Stimulated activated naive CD8-positive, alpha-beta T cell treated with anti-CD3 and anti-CD28 coated beads, Interleukin-15, amount 100 ng/mL, for 72 hours (primary cell): ENCODE results near the gene MAGEB1.

Experiments used
- ATAC-seq: fragments of 150-1000 bp; cut with Tn5 transposase; 2 replicates; pipeline ENCODE4 v1.10.0; 2021; ENCODE audit warnings: mild to moderate bottlenecking, moderate library complexity
- DNase-seq, 2 donors: peaks; one replicate each; pipeline ENCODE4 v3.0.0; 2021 to 2022
- H3K27ac Mint-ChIP-seq, 2 donors: one replicate each; pipeline ENCODE4 v1.8.0; 2022; ENCODE audit warnings: mild to moderate bottlenecking in 2 of 2, mixed read lengths in 2 of 2, moderate library complexity in 2 of 2
- H3K27me3 Mint-ChIP-seq: one replicate; pipeline ENCODE4 v1.8.0; 2022; ENCODE audit warnings: mixed read lengths
- H3K4me1 Mint-ChIP-seq: one replicate; pipeline ENCODE4 v1.8.0; 2022; ENCODE audit warnings: mild to moderate bottlenecking, mixed read lengths
- H3K4me3 Mint-ChIP-seq, 2 donors: one replicate each; pipeline ENCODE4 v1.8.0; 2022; ENCODE audit warnings: mild to moderate bottlenecking in 2 of 2, mixed read lengths in 2 of 2, moderate library complexity in 1 of 2
- H3K9me3 Mint-ChIP-seq, 2 donors: one replicate each; pipeline ENCODE4 v1.8.0; 2022; ENCODE audit warnings: mixed read lengths in 2 of 2

Gene MAGEB1

GRCh38 chrX:30275498-30275897 lies 28.6 kb downstream of the MAGEB1 start:
- Mint-ChIP-seq H3K27me3 (no peaks in the 10 kb centered on the region), H3K27ac (no peak overlapping the region), H3K4me3 (no peak overlapping the region), H3K9me3 (no peaks in the 10 kb centered on the region), H3K4me1 (no peaks in the 10 kb centered on the region)
- DNase-seq (no peak), ATAC-seq (no peak)

- DNase-seq = no peak
- H3K27ac Mint-ChIP-seq = no peak overlapping the region
- H3K4me1 Mint-ChIP-seq = peaks cover under 1% of the 10 kb centered on the region
- no peak for ATAC-seq
- H3K27me3 Mint-ChIP-seq = no peaks in the 10 kb centered on the region
- H3K9me3 Mint-ChIP-seq = no peaks in the 10 kb centered on the region
- no peak overlapping the region for H3K4me3 Mint-ChIP-seq
Measured at GRCh38 chrX:30278365-30278764, 31.4 kb downstream of the MAGEB1 start.

GRCh38 chrX:30280428-30280827 lies 33.5 kb downstream of the MAGEB1 start:
- DNase-seq = no peak
- H3K27ac Mint-ChIP-seq = no peak overlapping the region
- peaks cover 5% of the 10 kb centered on the region for H3K4me1 Mint-ChIP-seq
- no peaks in the 10 kb centered on the region for H3K9me3 Mint-ChIP-seq
- H3K4me3 Mint-ChIP-seq = no peak overlapping the region
- H3K27me3 Mint-ChIP-seq = no peaks in the 10 kb centered on the region
- ATAC-seq = no peak

- H3K9me3 Mint-ChIP-seq = no peaks in the 10 kb centered on the region
- DNase-seq (no peak), ATAC-seq (no peak)
- peaks cover 5% of the 10 kb centered on the region for H3K4me1 Mint-ChIP-seq
- no peaks in the 10 kb centered on the region for H3K27me3 Mint-ChIP-seq
- no peak overlapping the region for H3K4me3 Mint-ChIP-seq
- no peak overlapping the region for H3K27ac Mint-ChIP-seq
Measured at GRCh38 chrX:30282527-30282926, 35.6 kb downstream of the MAGEB1 start.

GRCh38 chrX:30283456-30284200 lies 36.7 kb downstream of the MAGEB1 start:
- Mint-ChIP-seq H3K9me3 (no peaks in the 10 kb centered on the region), H3K4me1 (peaks cover 5% of the 10 kb centered on the region), H3K27ac (peak overlapping the region in 1 of 2 donors; percentile 68), H3K4me3 (no peak overlapping the region), H3K27me3 (no peaks in the 10 kb centered on the region)
- no peak for ATAC-seq
- DNase-seq = no peak

GRCh38 chrX:30296408-30297254 lies 49.7 kb downstream of the MAGEB1 start:
- DNase-seq = no peak
- H3K4me3 Mint-ChIP-seq = no peak overlapping the region
- no peak overlapping the region for H3K27ac Mint-ChIP-seq
- no peaks in the 10 kb centered on the region for H3K4me1 Mint-ChIP-seq
- H3K27me3 Mint-ChIP-seq = no peaks in the 10 kb centered on the region
- no peak for ATAC-seq
- H3K9me3 Mint-ChIP-seq = peaks cover 0 to 9% of the 10 kb centered on the region in 2 donors

- Mint-ChIP-seq H3K4me1 (no peaks in the 10 kb centered on the region), H3K4me3 (no peak overlapping the region), H3K9me3 (no peaks in the 10 kb centered on the region), H3K27ac (no peak overlapping the region), H3K27me3 (no peaks in the 10 kb centered on the region)
- DNase-seq = no peak
- ATAC-seq = no peak
Measured at GRCh38 chrX:30301208-30301607, 54.3 kb downstream of the MAGEB1 start.
